Transverse colon (tissue), 3 donors: ENCODE data around the gene MICAL1.

Experiments
- CTCF ChIP-seq, 5 experiments: fragments of 200-600 bp in 3 of 5; fragments of 450-650 bp in 2 of 5; sonication (generic) in 3 of 5; IDR thresholded peaks; 1 replicate in 2 of 5; 2 replicates in 3 of 5; pipeline ENCODE4 v1.5.1; 2016 to 2017; ENCODE audit warnings: antibody characterized with exemption in 5 of 5, inconsistent platforms in 3 of 5, mild to moderate bottlenecking in 2 of 5, moderate library complexity in 1 of 5
- POLR2A ChIP-seq: fragments of 450-650 bp; IDR thresholded peaks from one replicate; pipeline ENCODE4 v1.6.1; 2016; ENCODE audit warnings: antibody characterized with exemption, mild to moderate bottlenecking, moderate library complexity

- TF ChIP-seq CTCF (IDR thresholded peaks at IDR 0.05) (no peak), POLR2A (no peak)
Observed at GRCh38 chr6:109478841-109479624, 23.5 kb upstream of the MICAL1 start.
